PC-9 (cell line): ENCODE measurements around the gene ZNF81.

Source experiments
- EZH2 ChIP-seq: fragments of 200-600 bp; sonication (generic); IDR thresholded peaks from 2 replicates; pipeline ENCODE4 v1.8.0; 2017; ENCODE audit warnings: antibody characterized with exemption, low read depth
- TF ChIP-seq, protein P1 (sequence below): fragments of 200-600 bp; sonication (generic); conservative IDR thresholded peaks from 2 replicates; pipeline ENCODE4 v1.6.1; 2017; ENCODE audit warnings: mixed run types, antibody characterized with exemption, mild to moderate bottlenecking, moderate library complexity

DNA sequence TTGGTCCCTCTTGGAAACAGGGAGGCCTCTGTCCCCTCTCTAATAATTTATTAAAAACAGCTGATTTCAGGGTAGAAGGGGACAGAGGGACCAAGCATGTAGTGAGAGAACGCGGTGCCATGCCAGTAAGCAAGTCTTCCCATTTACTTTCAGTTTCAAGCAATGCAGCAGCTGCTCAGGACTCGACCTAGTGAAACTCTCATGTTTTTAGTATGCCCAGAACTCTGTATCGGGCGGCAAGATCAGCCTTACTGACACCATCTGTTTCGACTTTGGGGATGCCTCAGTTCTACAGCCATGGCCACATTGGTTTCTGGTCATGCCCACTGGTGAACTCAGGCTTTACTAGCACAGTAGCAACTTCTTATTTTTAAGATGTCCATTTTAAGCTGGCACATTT lies 40.6 kb downstream of the ZNF81 start:
- TF ChIP-seq, protein P1, sequence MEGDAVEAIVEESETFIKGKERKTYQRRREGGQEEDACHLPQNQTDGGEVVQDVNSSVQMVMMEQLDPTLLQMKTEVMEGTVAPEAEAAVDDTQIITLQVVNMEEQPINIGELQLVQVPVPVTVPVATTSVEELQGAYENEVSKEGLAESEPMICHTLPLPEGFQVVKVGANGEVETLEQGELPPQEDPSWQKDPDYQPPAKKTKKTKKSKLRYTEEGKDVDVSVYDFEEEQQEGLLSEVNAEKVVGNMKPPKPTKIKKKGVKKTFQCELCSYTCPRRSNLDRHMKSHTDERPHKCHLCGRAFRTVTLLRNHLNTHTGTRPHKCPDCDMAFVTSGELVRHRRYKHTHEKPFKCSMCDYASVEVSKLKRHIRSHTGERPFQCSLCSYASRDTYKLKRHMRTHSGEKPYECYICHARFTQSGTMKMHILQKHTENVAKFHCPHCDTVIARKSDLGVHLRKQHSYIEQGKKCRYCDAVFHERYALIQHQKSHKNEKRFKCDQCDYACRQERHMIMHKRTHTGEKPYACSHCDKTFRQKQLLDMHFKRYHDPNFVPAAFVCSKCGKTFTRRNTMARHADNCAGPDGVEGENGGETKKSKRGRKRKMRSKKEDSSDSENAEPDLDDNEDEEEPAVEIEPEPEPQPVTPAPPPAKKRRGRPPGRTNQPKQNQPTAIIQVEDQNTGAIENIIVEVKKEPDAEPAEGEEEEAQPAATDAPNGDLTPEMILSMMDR = no peak
- TF ChIP-seq EZH2 = no peak
